ENCODE measurements around the gene CCSAP. TPM values are rescaled to one million over a fixed set of nuclear protein-coding genes. Genes with fewer than 3 reads are reported as not detected.

CCSAP gene
- total RNA-seq, 1 donor from 2014 or later = 6.4 TPM

GRCh38 chr1:229281339-229281926 is 61.4 kb downstream of the CCSAP start:
- ATAC-seq (ENCODE audit: low read depth) (no peak), DNase-seq (no peak)
- Mint-ChIP-seq H3K36me3 (ENCODE audit: low read depth) (peaks cover 21% of the 10 kb centered on the region), H3K4me3 (no peak overlapping the region), H3K4me1 (peaks cover 31% of the 10 kb centered on the region), H3K9me3 (peaks cover 2% of the 10 kb centered on the region), H3K27me3 (no peaks in the 10 kb centered on the region), H3K27ac (no peak overlapping the region)
- no peak for TF ChIP-seq CTCF (IDR thresholded peaks at IDR 0.05)
- POLR2A ChIA-PET = no interaction called here
- CTCF ChIA-PET = no interaction called here
- intact Hi-C loops (cut with micrococcal nuclease) = no loop called here

- peaks cover 2% of the 10 kb centered on the region for H3K9me3 Mint-ChIP-seq
- ChIA-PET CTCF (no interaction called here), POLR2A (interaction anchor here (0.5 kb wide), 1 partner anchor 1489 kb away, joined by 3 read pairs; no protein-coding TSS in a partner anchor)
- peaks cover 31% of the 10 kb centered on the region for H3K4me1 Mint-ChIP-seq
- DNase-seq (no peak), ATAC-seq (ENCODE audit: low read depth) (no peak)
- peaks cover 22% of the 10 kb centered on the region for H3K36me3 Mint-ChIP-seq (ENCODE audit: low read depth)
- no peaks in the 10 kb centered on the region for H3K27me3 Mint-ChIP-seq
- no peak overlapping the region for H3K27ac Mint-ChIP-seq
- intact Hi-C loops (cut with micrococcal nuclease) = no loop called here
- TF ChIP-seq CTCF (IDR thresholded peaks at IDR 0.05) = no peak
- no peak overlapping the region for H3K4me3 Mint-ChIP-seq
Measured at GRCh38 chr1:229280921-229281320, 61.9 kb downstream of the CCSAP start.

GRCh38 chr1:229280037-229280828 is 62.6 kb downstream of the CCSAP start:
- Mint-ChIP-seq H3K4me3 (no peak overlapping the region), H3K27ac (no peak overlapping the region), H3K9me3 (peaks cover 2% of the 10 kb centered on the region), H3K27me3 (no peaks in the 10 kb centered on the region), H3K4me1 (peaks cover 30% of the 10 kb centered on the region), H3K36me3 (ENCODE audit: low read depth) (peaks cover 22% of the 10 kb centered on the region)
- TF ChIP-seq CTCF (IDR thresholded peaks at IDR 0.05) = no peak
- intact Hi-C loops (cut with micrococcal nuclease) = no loop called here
- POLR2A ChIA-PET = interaction anchor here (0.5 kb wide), 1 partner anchor 1490 kb away, joined by 3 read pairs; no protein-coding TSS in a partner anchor
- ATAC-seq (ENCODE audit: low read depth) (no peak), DNase-seq (no peak)
- CTCF ChIA-PET = no interaction called here

- no peaks in the 10 kb centered on the region for H3K27me3 Mint-ChIP-seq
- DNase-seq = no peak
- peaks cover 20% of the 10 kb centered on the region for H3K36me3 Mint-ChIP-seq (ENCODE audit: low read depth)
- intact Hi-C loops (cut with micrococcal nuclease) = no loop called here
- peaks cover 33% of the 10 kb centered on the region for H3K4me1 Mint-ChIP-seq
- H3K27ac Mint-ChIP-seq = no peak overlapping the region
- ATAC-seq (ENCODE audit: low read depth) = no peak
- ChIA-PET POLR2A (no interaction called here), CTCF (no interaction called here)
- TF ChIP-seq CTCF (IDR thresholded peaks at IDR 0.05) = no peak
- no peak overlapping the region for H3K4me3 Mint-ChIP-seq
- peaks cover 2% of the 10 kb centered on the region for H3K9me3 Mint-ChIP-seq
Measured at GRCh38 chr1:229279242-229279641, 63.6 kb downstream of the CCSAP start.

GRCh38 chr1:229278120-229278741 is 64.6 kb downstream of the CCSAP start:
- no peaks in the 10 kb centered on the region for H3K27me3 Mint-ChIP-seq
- ChIA-PET CTCF (no interaction called here), POLR2A (no interaction called here)
- H3K9me3 Mint-ChIP-seq = peaks cover 2% of the 10 kb centered on the region
- DNase-seq = no peak
- peaks cover 35% of the 10 kb centered on the region for H3K4me1 Mint-ChIP-seq
- peaks cover 17% of the 10 kb centered on the region for H3K36me3 Mint-ChIP-seq (ENCODE audit: low read depth)
- ATAC-seq (ENCODE audit: low read depth) = no peak
- intact Hi-C loops (cut with micrococcal nuclease) = no loop called here
- H3K4me3 Mint-ChIP-seq = no peak overlapping the region
- H3K27ac Mint-ChIP-seq = no peak overlapping the region
- TF ChIP-seq CTCF (IDR thresholded peaks at IDR 0.05) = no peak
